Measurements from ENCODE around the gene GRIFIN. TPM values are rescaled to one million over a fixed set of nuclear protein-coding genes. Genes with fewer than 3 reads are reported as not detected.

The GRIFIN gene
- total RNA-seq, 1 donor from 2014 or later: not detected

DNA sequence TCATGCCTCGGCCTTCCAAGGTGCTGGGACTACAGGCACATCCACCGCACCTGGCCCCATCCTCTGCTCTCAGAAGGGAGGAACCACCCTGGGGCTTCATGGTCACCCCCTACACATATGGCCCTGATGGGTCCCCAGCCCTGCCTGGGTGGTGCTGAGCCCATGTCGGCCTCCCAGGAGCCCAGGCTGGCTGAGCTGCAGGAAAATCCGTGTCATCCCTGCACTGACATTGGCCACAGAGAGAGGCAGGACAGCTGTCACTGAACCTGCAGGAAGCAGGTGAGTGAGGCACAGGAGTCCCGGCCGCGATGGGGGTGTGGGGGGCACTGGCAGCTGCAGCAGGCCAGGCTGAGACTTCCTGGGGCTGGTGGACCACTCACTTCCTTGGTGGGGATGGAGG lies 8.0 kb downstream of the GRIFIN start:
- H3K9me3 Mint-ChIP-seq: no peaks in the 10 kb centered on the region
- DNase-seq: no peak
- H3K36me3 Mint-ChIP-seq (ENCODE audit: low read depth): no peaks in the 10 kb centered on the region
- ATAC-seq (ENCODE audit: low read depth): no peak
- CTCF ChIA-PET: interaction anchor here (0.6 to 3.6 kb wide), 10 partner anchors 15 to 889 kb away, joined by 3 to 51 read pairs (median 5); no protein-coding TSS in a partner anchor
- POLR2A ChIA-PET: interaction anchor here (1.0 kb wide), 2 partner anchors 17 to 163 kb away, joined by 4 to 5 read pairs; no protein-coding TSS in a partner anchor
- no peak overlapping the region for H3K4me3 Mint-ChIP-seq
- intact Hi-C loops (cut with micrococcal nuclease): no loop called here
- TF ChIP-seq, protein P1, sequence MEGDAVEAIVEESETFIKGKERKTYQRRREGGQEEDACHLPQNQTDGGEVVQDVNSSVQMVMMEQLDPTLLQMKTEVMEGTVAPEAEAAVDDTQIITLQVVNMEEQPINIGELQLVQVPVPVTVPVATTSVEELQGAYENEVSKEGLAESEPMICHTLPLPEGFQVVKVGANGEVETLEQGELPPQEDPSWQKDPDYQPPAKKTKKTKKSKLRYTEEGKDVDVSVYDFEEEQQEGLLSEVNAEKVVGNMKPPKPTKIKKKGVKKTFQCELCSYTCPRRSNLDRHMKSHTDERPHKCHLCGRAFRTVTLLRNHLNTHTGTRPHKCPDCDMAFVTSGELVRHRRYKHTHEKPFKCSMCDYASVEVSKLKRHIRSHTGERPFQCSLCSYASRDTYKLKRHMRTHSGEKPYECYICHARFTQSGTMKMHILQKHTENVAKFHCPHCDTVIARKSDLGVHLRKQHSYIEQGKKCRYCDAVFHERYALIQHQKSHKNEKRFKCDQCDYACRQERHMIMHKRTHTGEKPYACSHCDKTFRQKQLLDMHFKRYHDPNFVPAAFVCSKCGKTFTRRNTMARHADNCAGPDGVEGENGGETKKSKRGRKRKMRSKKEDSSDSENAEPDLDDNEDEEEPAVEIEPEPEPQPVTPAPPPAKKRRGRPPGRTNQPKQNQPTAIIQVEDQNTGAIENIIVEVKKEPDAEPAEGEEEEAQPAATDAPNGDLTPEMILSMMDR (IDR thresholded peaks at IDR 0.05): no peak
- H3K27me3 Mint-ChIP-seq: peaks cover 4% of the 10 kb centered on the region
- H3K4me1 Mint-ChIP-seq: peaks cover 5% of the 10 kb centered on the region
- no peak overlapping the region for H3K27ac Mint-ChIP-seq

DNA sequence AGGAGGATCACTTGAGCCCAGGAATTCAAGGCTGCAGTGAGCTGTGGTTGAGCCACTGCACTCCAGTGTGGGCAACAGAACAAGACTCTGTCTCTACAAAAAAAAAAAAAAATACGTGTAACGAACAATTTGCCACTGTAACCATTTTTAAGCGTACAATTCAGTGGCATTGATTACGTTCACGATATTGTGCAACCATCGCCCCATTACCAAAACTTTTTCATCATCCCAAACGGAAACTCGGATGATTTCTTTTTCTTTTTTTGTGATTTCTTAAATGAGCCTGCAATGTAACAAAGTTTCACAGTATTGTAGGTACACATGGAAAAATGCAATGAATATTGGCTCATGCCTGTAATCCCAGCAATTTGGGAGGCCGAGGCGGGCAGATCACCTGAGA lies 9.5 kb downstream of the GRIFIN start:
- peaks cover 5% of the 10 kb centered on the region for H3K4me1 Mint-ChIP-seq
- DNase-seq (no peak), ATAC-seq (ENCODE audit: low read depth) (no peak)
- POLR2A ChIA-PET: interaction anchor here (0.6 kb wide), 2 partner anchors 64 to 741 kb away, joined by 3 read pairs; no protein-coding TSS in a partner anchor
- H3K9me3 Mint-ChIP-seq: no peaks in the 10 kb centered on the region
- peaks cover 4% of the 10 kb centered on the region for H3K27me3 Mint-ChIP-seq
- CTCF ChIA-PET: no interaction called here
- intact Hi-C loops (cut with micrococcal nuclease): no loop called here
- no peak overlapping the region for H3K4me3 Mint-ChIP-seq
- no peaks in the 10 kb centered on the region for H3K36me3 Mint-ChIP-seq (ENCODE audit: low read depth)
- TF ChIP-seq, protein P1 (IDR thresholded peaks at IDR 0.05): no peak
- no peak overlapping the region for H3K27ac Mint-ChIP-seq

DNA sequence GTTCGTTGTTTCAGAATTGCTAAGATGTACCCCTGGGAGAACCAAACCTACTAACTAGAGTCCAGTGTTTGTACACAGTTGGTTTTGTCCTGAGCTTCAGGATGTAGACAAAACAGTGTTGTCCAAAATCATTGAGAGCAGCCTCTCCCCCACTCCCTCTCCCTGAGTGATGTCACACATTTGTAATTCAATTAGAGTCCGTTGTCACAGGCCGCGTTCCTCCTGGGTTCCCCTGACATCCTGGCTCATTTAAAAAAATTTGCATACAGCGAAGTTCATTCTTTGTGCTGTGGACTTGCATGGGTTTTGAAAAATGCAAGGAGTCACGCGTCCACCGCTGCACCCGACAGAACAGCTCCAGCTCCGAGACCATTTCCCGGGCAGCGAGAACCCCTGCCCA lies 10.3 kb downstream of the GRIFIN start:
- H3K4me1 Mint-ChIP-seq: peaks cover 5% of the 10 kb centered on the region
- POLR2A ChIA-PET: interaction anchor here (0.6 kb wide), 1 partner anchor 65 kb away, joined by 3 read pairs; no protein-coding TSS in a partner anchor
- ATAC-seq (ENCODE audit: low read depth) (no peak), DNase-seq (no peak)
- no peak overlapping the region for H3K27ac Mint-ChIP-seq
- no peaks in the 10 kb centered on the region for H3K36me3 Mint-ChIP-seq (ENCODE audit: low read depth)
- H3K27me3 Mint-ChIP-seq: peaks cover 4% of the 10 kb centered on the region
- intact Hi-C loops (cut with micrococcal nuclease): no loop called here
- H3K9me3 Mint-ChIP-seq: no peaks in the 10 kb centered on the region
- TF ChIP-seq, protein P1 (IDR thresholded peaks at IDR 0.05): no peak
- no peak overlapping the region for H3K4me3 Mint-ChIP-seq
- CTCF ChIA-PET: no interaction called here

DNA sequence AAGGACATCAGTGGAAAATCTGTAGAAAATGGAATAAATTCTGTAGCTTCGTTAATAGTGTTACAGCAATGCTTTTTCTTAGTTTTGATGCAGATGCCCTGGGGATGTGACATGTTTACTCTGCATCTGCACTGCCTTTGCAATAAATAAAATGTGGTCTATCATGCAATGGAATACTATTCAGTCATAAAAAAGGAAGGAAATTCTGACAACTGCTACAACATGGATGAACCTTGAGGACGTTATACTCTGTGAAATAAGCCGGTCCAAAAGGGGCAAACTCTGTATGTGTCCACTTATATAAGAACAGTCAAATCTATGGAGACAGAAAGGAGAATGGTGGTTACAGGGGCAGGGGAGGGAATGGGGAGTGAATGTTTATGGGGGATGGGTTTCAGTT lies 13.5 kb downstream of the GRIFIN start:
- CTCF ChIA-PET: no interaction called here
- TF ChIP-seq, protein P1 (IDR thresholded peaks at IDR 0.05): no peak
- ATAC-seq (ENCODE audit: low read depth) (no peak), DNase-seq (no peak)
- Mint-ChIP-seq H3K27ac (no peak overlapping the region), H3K4me1 (peaks cover 2% of the 10 kb centered on the region), H3K27me3 (no peaks in the 10 kb centered on the region), H3K36me3 (ENCODE audit: low read depth) (no peaks in the 10 kb centered on the region), H3K4me3 (no peak overlapping the region), H3K9me3 (no peaks in the 10 kb centered on the region)
- POLR2A ChIA-PET: no interaction called here
- intact Hi-C loops (cut with micrococcal nuclease): no loop called here

DNA sequence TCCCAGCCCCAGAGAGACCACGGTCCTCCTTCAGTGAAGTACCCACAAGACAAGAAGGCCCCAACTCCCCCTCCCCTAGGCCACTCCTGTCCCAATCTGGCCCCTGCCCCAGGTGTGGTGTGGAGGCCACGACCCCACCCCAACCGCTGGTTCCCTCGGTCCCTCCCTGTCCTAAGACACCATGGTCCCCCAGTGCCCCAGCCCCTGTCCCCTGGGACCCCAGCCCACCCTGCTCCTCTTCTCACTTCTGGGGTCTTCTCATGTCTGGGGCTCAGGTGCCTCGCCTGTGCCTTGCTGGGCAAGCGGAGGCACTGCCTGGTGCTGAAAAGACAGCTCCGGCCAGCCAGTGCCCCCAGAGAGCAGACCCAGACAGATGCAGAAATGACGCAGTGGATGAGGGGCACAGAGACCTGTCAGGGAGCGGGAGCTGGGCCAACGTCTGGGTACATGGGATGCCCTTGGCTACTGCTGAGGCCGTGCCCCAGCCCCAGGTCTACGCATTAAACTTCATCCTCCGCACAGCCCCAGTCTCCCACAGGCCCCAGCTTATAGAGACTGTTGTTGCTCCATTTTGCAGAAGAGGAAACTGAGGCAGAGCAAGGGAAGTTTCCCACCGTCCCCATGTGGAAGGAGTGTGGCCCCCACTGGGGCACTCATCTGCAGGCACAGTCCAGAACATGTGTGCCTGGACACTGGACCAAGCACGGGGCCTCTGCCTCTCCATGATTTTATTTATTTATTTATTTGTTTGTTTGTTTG lies 14.8 kb downstream of the GRIFIN start:
- TF ChIP-seq, protein P1 (IDR thresholded peaks at IDR 0.05): no peak
- intact Hi-C loops (cut with micrococcal nuclease): no loop called here
- H3K36me3 Mint-ChIP-seq (ENCODE audit: low read depth): no peaks in the 10 kb centered on the region
- ChIA-PET CTCF (interaction anchor here (1.2 kb wide), 1 partner anchor 10 kb away, joined by 3 read pairs; no protein-coding TSS in a partner anchor), POLR2A (no interaction called here)
- no peak for DNase-seq
- H3K27me3 Mint-ChIP-seq: no peaks in the 10 kb centered on the region
- no peak overlapping the region for H3K4me3 Mint-ChIP-seq
- peaks cover 2% of the 10 kb centered on the region for H3K4me1 Mint-ChIP-seq
- H3K27ac Mint-ChIP-seq: no peak overlapping the region
- ATAC-seq (ENCODE audit: low read depth): no peak
- H3K9me3 Mint-ChIP-seq: no peaks in the 10 kb centered on the region

Measured in activated B cell treated with CpG ODN at 0.5 μM for 24 hours (primary cell).